ENCODE measurements around the gene ZFAND3.

DNA sequence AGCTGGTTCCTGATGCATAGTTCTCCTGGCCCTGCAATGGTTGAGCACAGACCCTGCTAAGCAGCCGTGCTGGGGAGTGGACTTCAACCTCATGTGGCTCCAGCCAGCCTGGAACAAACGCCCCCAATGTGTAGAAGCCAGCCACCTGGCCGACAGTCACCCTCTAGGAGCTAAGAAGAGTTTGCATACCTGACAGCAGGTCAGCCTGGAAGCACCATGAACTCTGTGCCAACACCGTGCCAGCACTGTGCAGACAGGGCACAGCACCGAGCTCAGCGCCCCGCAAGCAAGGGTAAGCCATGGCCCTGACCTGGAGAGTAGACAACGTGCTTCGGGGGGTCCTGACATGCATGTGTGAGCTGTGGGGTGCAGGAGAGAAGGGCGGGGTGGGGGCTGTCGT lies 356.3 kb downstream of the ZFAND3 start:
- TF ChIP-seq EP300 (IDR thresholded peaks at IDR 0.05) (no peak), POLR2AphosphoS5 (IDR thresholded peaks at IDR 0.05) (no peak), POLR2A (IDR thresholded peaks at IDR 0.05) (no peak)
- TF ChIP-seq, protein P1, sequence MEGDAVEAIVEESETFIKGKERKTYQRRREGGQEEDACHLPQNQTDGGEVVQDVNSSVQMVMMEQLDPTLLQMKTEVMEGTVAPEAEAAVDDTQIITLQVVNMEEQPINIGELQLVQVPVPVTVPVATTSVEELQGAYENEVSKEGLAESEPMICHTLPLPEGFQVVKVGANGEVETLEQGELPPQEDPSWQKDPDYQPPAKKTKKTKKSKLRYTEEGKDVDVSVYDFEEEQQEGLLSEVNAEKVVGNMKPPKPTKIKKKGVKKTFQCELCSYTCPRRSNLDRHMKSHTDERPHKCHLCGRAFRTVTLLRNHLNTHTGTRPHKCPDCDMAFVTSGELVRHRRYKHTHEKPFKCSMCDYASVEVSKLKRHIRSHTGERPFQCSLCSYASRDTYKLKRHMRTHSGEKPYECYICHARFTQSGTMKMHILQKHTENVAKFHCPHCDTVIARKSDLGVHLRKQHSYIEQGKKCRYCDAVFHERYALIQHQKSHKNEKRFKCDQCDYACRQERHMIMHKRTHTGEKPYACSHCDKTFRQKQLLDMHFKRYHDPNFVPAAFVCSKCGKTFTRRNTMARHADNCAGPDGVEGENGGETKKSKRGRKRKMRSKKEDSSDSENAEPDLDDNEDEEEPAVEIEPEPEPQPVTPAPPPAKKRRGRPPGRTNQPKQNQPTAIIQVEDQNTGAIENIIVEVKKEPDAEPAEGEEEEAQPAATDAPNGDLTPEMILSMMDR (IDR thresholded peaks at IDR 0.05) = no peak
